HG02798 (cell line): ENCODE data around the gene EDN3.

Experiments used
- ATAC-seq: cut with Tn5 transposase; IDR thresholded peaks from one replicate; pipeline ENCODE4 v1.9.1; 2021; ENCODE audit warnings: mild to moderate bottlenecking; ENCODE audit not compliant: unreplicated experiment, poor library complexity

The EDN3 gene

GRCh38 chr20:59300333-59301081, at the start of gene EDN3:
Gene EDN3, plus strand, starts transcription at chr20:59300611. Its CDS starts 202 bp downstream, at chr20:59300813.
- no peak for ATAC-seq

- ATAC-seq, result no peak
Measured at GRCh38 chr20:59253325-59253724, 47.1 kb upstream of the EDN3 start.

- ATAC-seq, result no peak
Measured at GRCh38 chr20:59253779-59254319, 46.6 kb upstream of the EDN3 start.

- ATAC-seq, result no peak
Measured at GRCh38 chr20:59255256-59255655, 45.2 kb upstream of the EDN3 start.

GRCh38 chr20:59258221-59258621, 42.2 kb upstream of the EDN3 start:
- ATAC-seq, result no peak

- ATAC-seq, result no peak
Measured at GRCh38 chr20:59259946-59260345, 40.5 kb upstream of the EDN3 start.

GRCh38 chr20:59265298-59265697, 35.1 kb upstream of the EDN3 start:
- ATAC-seq, result no peak

GRCh38 chr20:59268870-59269269, 31.5 kb upstream of the EDN3 start:
- no peak for ATAC-seq

GRCh38 chr20:59269411-59270025, 30.9 kb upstream of the EDN3 start:
- ATAC-seq, result no peak

GRCh38 chr20:59270380-59270779, 30.0 kb upstream of the EDN3 start:
- ATAC-seq, result no peak

GRCh38 chr20:59273739-59274357, 26.6 kb upstream of the EDN3 start:
- no peak for ATAC-seq

- ATAC-seq, result no peak
Measured at GRCh38 chr20:59276938-59277337, 23.5 kb upstream of the EDN3 start.

- ATAC-seq, result no peak
Measured at GRCh38 chr20:59284470-59284869, 15.9 kb upstream of the EDN3 start.

GRCh38 chr20:59289994-59290393, 10.4 kb upstream of the EDN3 start:
- no peak for ATAC-seq

GRCh38 chr20:59291740-59292383, 8.5 kb upstream of the EDN3 start:
- ATAC-seq, result no peak

GRCh38 chr20:59295531-59295930, 4.9 kb upstream of the EDN3 start:
- ATAC-seq, result no peak

- no peak for ATAC-seq
Measured at GRCh38 chr20:59297686-59298085, 2.7 kb upstream of the EDN3 start.

- no peak for ATAC-seq
Measured at GRCh38 chr20:59299945-59300332, 472 bp upstream of the EDN3 start.

GRCh38 chr20:59301343-59302007, 1.1 kb downstream of the EDN3 start:
- ATAC-seq, result no peak

- no peak for ATAC-seq
Measured at GRCh38 chr20:59305908-59306655, 5.7 kb downstream of the EDN3 start.
